HEK293 (cell line): Measurements from ENCODE around the gene HELQ.

Experiments used
- CTCF ChIA-PET: fragments of 350-600 bp; formaldehyde crosslinking; extraction: SDS; loops from one replicate; lab custom pipeline; 2021; ENCODE audit warnings: antibody characterized with exemption; lab: Yijun Ruan, JAX
- POLR2A ChIA-PET: fragments of 300-600 bp; formaldehyde crosslinking; extraction: SDS; loops from one replicate; lab custom pipeline; 2020; ENCODE audit warnings: antibody characterized with exemption, inconsistent platforms; lab: Yijun Ruan, JAX
- H3K27ac ChIP-seq: fragments of 200-500 bp; sonication (Bioruptor generic); 2 replicates; pipeline ENCODE4 v1.5.1; 2014; ENCODE audit warnings: low read depth, low read length, control low read depth, inconsistent platforms; ENCODE audit errors: extremely low read depth
- H3K36me3 ChIP-seq, 2 experiments: fragments of 200-500 bp in 1 of 2; sonication (Bioruptor generic) in 1 of 2; 1 replicate in 1 of 2; 2 replicates in 1 of 2; pipeline ENCODE4 v1.5.1; 2014 to 2017; ENCODE audit warnings: inconsistent platforms in 2 of 2, low read length in 2 of 2; ENCODE audit not compliant: control insufficient read depth in 2 of 2, insufficient read depth in 1 of 2
- H3K4me1 ChIP-seq: fragments of 200-500 bp; sonication (Bioruptor generic); 2 replicates; pipeline ENCODE4 v1.5.1; 2014; ENCODE audit warnings: mild to moderate bottlenecking, low read length, inconsistent platforms; ENCODE audit not compliant: control insufficient read depth, insufficient read depth
- H3K4me3 ChIP-seq: 2 replicates; pipeline ENCODE4 v1.5.1; 2011; ENCODE audit warnings: low read depth, mild to moderate bottlenecking, control low read depth, low read length, moderate library complexity
- H3K9me3 ChIP-seq: fragments of 200-500 bp; sonication (Bioruptor generic); 2 replicates; pipeline ENCODE4 v1.5.1; 2014; ENCODE audit warnings: low read depth, low read length, inconsistent platforms; ENCODE audit not compliant: control insufficient read depth, insufficient read depth
- BCL6B ChIP-seq: fragments of 450-650 bp; formaldehyde crosslinking; IDR thresholded peaks from 2 replicates; pipeline ENCODE4 v1.5.1; 2017; ENCODE audit warnings: missing biosample characterization, missing genetic modification characterization
- KLF17 ChIP-seq: fragments of 450-650 bp; formaldehyde crosslinking; IDR thresholded peaks from 2 replicates; pipeline ENCODE4 v1.5.1; 2016; ENCODE audit warnings: missing biosample characterization, missing genetic modification characterization
- KLF7 ChIP-seq: fragments of 450-650 bp; formaldehyde crosslinking; IDR thresholded peaks from 2 replicates; pipeline ENCODE4 v1.5.1; 2016; ENCODE audit warnings: missing biosample characterization, missing genetic modification characterization, borderline replicate concordance
- MEIS1 ChIP-seq: sonication (generic); formaldehyde crosslinking; IDR thresholded peaks from 2 replicates; pipeline ENCODE4 v1.8.1; 2022; ENCODE audit warnings: missing genetic modification reagents, mild to moderate bottlenecking, borderline replicate concordance
- MYNN ChIP-seq: fragments of 450-650 bp; formaldehyde crosslinking; IDR thresholded peaks from 2 replicates; pipeline ENCODE4 v1.5.1; 2016; ENCODE audit warnings: missing biosample characterization, missing genetic modification characterization, borderline replicate concordance
- PBX3 ChIP-seq: sonication (generic); formaldehyde crosslinking; IDR thresholded peaks from 2 replicates; pipeline ENCODE4 v1.8.1; 2022; ENCODE audit warnings: mild to moderate bottlenecking, moderate library complexity, missing genetic modification reagents
- TCF7L2 ChIP-seq: IDR thresholded peaks from 2 replicates; pipeline ENCODE4 v1.6.1; 2011; ENCODE audit warnings: low read depth, mild to moderate bottlenecking, inconsistent platforms, low read length, moderate library complexity, borderline replicate concordance
- ZBTB10 ChIP-seq: fragments of 450-650 bp; formaldehyde crosslinking; IDR thresholded peaks from 2 replicates; pipeline ENCODE4 v1.5.1; 2016; ENCODE audit warnings: missing biosample characterization, missing genetic modification characterization
- ZNF112 ChIP-seq: fragments of 450-650 bp; formaldehyde crosslinking; IDR thresholded peaks from 2 replicates; pipeline ENCODE4 v1.5.0; 2017; ENCODE audit warnings: missing biosample characterization, missing genetic modification characterization
- ZNF398 ChIP-seq: fragments of 450-650 bp; formaldehyde crosslinking; IDR thresholded peaks from 2 replicates; pipeline ENCODE4 v1.5.1; 2017; ENCODE audit warnings: missing biosample characterization, missing genetic modification characterization
- ZNF449 ChIP-seq: fragments of 450-650 bp; formaldehyde crosslinking; IDR thresholded peaks from 2 replicates; pipeline ENCODE4 v1.5.1; 2017; ENCODE audit warnings: missing biosample characterization, mild to moderate bottlenecking, missing genetic modification characterization, moderate library complexity
- ZNF473 ChIP-seq: fragments of 450-650 bp; formaldehyde crosslinking; IDR thresholded peaks from 2 replicates; pipeline ENCODE4 v1.5.1; 2017; ENCODE audit warnings: missing biosample characterization, missing genetic modification characterization
- ZNF501 ChIP-seq: fragments of 450-650 bp; formaldehyde crosslinking; IDR thresholded peaks from 2 replicates; pipeline ENCODE4 v1.5.1; 2016; ENCODE audit warnings: missing biosample characterization, missing genetic modification characterization
- ZNF529 ChIP-seq: fragments of 450-650 bp; formaldehyde crosslinking; IDR thresholded peaks from 2 replicates; pipeline ENCODE4 v1.5.1; 2017; ENCODE audit warnings: missing genetic modification characterization, missing biosample characterization; ENCODE audit not compliant: insufficient replicate concordance
- ZNF623 ChIP-seq: fragments of 450-650 bp; formaldehyde crosslinking; IDR thresholded peaks from 2 replicates; pipeline ENCODE4 v1.5.1; 2016; ENCODE audit warnings: missing biosample characterization, missing genetic modification characterization
- ZNF639 ChIP-seq: fragments of 450-650 bp; formaldehyde crosslinking; IDR thresholded peaks from 2 replicates; pipeline ENCODE4 v1.5.1; 2016; ENCODE audit warnings: missing biosample characterization, missing genetic modification characterization
- ZSCAN16 ChIP-seq: fragments of 450-650 bp; formaldehyde crosslinking; IDR thresholded peaks from 2 replicates; pipeline ENCODE4 v1.5.1; 2016; ENCODE audit warnings: missing biosample characterization, missing genetic modification characterization
- ZSCAN18 ChIP-seq: fragments of 450-650 bp; formaldehyde crosslinking; IDR thresholded peaks from 2 replicates; pipeline ENCODE4 v1.5.1; 2016; ENCODE audit warnings: missing biosample characterization, missing genetic modification characterization

HELQ gene

GRCh38 chr4:83389037-83389720, 66.4 kb downstream of the HELQ start (continued):
- TF ChIP-seq PBX3 (CRISPR knock-in tag), result no peak
- no peak for TF ChIP-seq ZNF623 (tag by site-specific recombination)
- no peak for TF ChIP-seq ZNF449 (tag by site-specific recombination)
- no peak for TF ChIP-seq ZNF112 (tag by site-specific recombination)

- CTCF ChIA-PET, result interaction anchor here (0.5 to 0.6 kb wide), 2 partner anchors 107 to 110 kb away, joined by 4 read pairs; no protein-coding TSS in a partner anchor
- Histone ChIP-seq H3K4me3 (no peak overlapping the region), H3K4me1 (no peaks in the 10 kb centered on the region), H3K9me3 (no peaks in the 10 kb centered on the region), H3K27ac (no peak overlapping the region), H3K36me3 (no peaks in the 10 kb centered on the region)
- POLR2A ChIA-PET, result no interaction called here
- no peak for TF ChIP-seq TCF7L2
- TF ChIP-seq ZNF639, result no peak
- TF ChIP-seq MYNN, result no peak
- TF ChIP-seq ZNF398, result no peak
- no peak for TF ChIP-seq KLF17 (tag by site-specific recombination)
- TF ChIP-seq ZNF501, result no peak
- no peak for TF ChIP-seq ZNF473 (tag by site-specific recombination)
- no peak for TF ChIP-seq ZSCAN18 (tag by site-specific recombination)
Measured at GRCh38 chr4:83388313-83388676, 67.3 kb downstream of the HELQ start.

GRCh38 chr4:83387476-83388312, 67.9 kb downstream of the HELQ start:
- Histone ChIP-seq H3K36me3 (no peaks in the 10 kb centered on the region), H3K9me3 (no peaks in the 10 kb centered on the region), H3K4me1 (no peaks in the 10 kb centered on the region), H3K4me3 (no peak overlapping the region), H3K27ac (no peak overlapping the region)
- POLR2A ChIA-PET, result no interaction called here
- CTCF ChIA-PET, result no interaction called here
- TF ChIP-seq BCL6B (no peak), KLF7 (no peak), ZSCAN16 (tag by site-specific recombination) (no peak), ZBTB10 (tag by site-specific recombination) (no peak), MEIS1 (CRISPR knock-in tag) (no peak), ZNF529 (tag by site-specific recombination) (no peak)
